Adipocyte (in vitro differentiated cells): ENCODE data around the gene TRMT2B.
"Not testable (repeated sequence)": the region's sequence is repeated elsewhere in the genome, so short reads cannot be mapped to it uniquely, and the experiment has no call there.

ENCODE experiments used
- DNase-seq: peaks from one replicate; pipeline ENCODE4 v3.0.0-alpha.2; 2015; ENCODE audit warnings: low read depth
- H3K27me3 ChIP-seq: replicated peaks from 2 replicates; pipeline ENCODE4 v1.7.0; 2013; ENCODE audit warnings: mild to moderate bottlenecking, low read length, moderate library complexity; ENCODE audit not compliant: control insufficient read depth, insufficient read depth
- H3K36me3 ChIP-seq: 2 replicates; pipeline ENCODE4 v1.7.0; 2013; ENCODE audit warnings: low read length, mild to moderate bottlenecking, moderate library complexity; ENCODE audit not compliant: control insufficient read depth, insufficient read depth, severe bottlenecking
- H3K4me1 ChIP-seq: 2 replicates; pipeline ENCODE4 v1.7.0; 2013; ENCODE audit warnings: mild to moderate bottlenecking, low read length, moderate library complexity; ENCODE audit not compliant: control insufficient read depth, insufficient read depth
- H3K4me3 ChIP-seq: 2 replicates; pipeline ENCODE4 v1.7.0; 2013; ENCODE audit warnings: mild to moderate bottlenecking, low read length, moderate library complexity
- H3K9ac ChIP-seq: 2 replicates; pipeline ENCODE4 v1.7.0; 2013; ENCODE audit warnings: mild to moderate bottlenecking, low read length, moderate library complexity
- H3K9me3 ChIP-seq: 2 replicates; pipeline ENCODE4 v1.7.0; 2013; ENCODE audit warnings: mild to moderate bottlenecking, low read length, moderate library complexity; ENCODE audit not compliant: control insufficient read depth

Gene TRMT2B

DNA sequence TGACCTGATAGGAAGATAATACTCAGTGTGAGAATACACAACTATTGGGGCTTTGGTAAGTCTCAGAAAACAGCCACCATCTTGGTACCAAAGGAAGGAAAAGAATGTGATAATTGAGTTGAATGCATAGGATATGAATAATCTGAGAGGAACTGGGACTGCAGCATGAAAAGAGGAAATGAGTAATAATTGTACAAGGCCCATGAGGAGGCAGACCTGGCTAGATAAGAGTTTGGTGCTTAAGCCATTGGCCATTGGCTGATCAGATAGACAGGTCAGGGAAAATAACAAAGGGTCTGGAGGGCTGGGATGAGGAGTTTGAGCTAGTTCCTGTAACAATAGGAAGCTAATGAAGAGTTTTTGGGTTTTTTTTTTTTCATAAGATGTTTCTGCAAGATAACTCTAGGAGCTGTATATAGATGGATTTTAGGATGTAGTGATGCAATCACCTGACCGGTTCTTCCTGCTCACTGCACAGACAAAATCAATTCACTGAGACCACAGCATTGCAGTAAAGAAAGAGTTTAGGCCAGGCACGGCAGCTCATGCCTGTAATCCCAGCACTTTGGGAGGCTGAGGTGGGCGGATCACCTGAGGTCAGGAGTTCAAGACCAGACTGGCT, 5.3 kb upstream of the TRMT2B start:
- H3K4me3 ChIP-seq, result no peak overlapping the region
- H3K27me3 ChIP-seq, result no peaks in the 10 kb centered on the region
- H3K36me3 ChIP-seq, result no peaks in the 10 kb centered on the region
- no peak overlapping the region for H3K9ac ChIP-seq
- no peaks in the 10 kb centered on the region for H3K4me1 ChIP-seq
- no peaks in the 10 kb centered on the region for H3K9me3 ChIP-seq
- no peak for DNase-seq

DNA sequence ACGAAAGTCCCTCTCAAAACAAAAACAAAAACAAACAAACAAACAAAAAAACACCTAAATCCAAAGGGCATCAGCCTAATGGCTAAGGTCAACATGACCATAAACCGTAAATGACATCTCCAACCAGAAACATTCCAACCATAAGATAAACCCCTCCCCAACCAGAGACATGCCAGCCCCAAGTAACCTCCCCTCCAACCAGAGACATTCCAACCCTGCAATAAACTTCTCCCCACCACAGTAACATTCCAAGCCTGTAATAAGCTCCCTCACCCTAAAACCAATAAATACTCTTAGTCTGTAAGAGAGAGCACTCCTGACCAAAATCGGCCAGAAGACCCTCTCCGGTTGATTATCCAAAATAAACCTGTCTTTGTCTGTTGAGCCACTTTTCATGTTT, 4.6 kb upstream of the TRMT2B start:
- not testable (repeated sequence) for H3K36me3 ChIP-seq, H3K4me1 ChIP-seq, H3K9me3 ChIP-seq, H3K4me3 ChIP-seq, H3K27me3 ChIP-seq, DNase-seq, H3K9ac ChIP-seq

- Histone ChIP-seq H3K27me3 (no peaks in the 10 kb centered on the region), H3K36me3 (no peaks in the 10 kb centered on the region), H3K4me3 (peak overlapping the region; percentile 92), H3K4me1 (no peaks in the 10 kb centered on the region), H3K9me3 (no peaks in the 10 kb centered on the region), H3K9ac (peak overlapping the region; percentile 90)
- DNase-seq, result no peak
Observed at GRCh38 chrX:101051153-101051548, 760 bp downstream of the TRMT2B start.

DNA sequence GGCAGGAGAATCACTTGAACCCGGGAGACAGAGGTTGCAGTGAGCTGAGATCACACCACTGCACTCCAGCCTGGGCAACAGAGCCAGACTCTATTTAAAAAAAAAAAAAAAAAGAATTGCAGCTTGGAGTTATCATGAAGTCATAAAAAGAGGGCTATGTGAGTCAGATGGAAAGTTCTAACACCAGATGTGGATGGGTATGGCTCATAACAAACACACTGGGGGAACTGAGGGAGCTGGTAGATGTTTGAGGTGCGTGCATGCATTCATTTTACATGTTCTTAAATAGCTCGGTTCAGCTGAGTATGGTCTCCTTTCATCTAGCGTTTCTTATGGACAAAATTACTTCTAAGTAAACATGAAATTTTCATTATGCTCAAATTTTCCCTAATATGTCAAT, 11.7 kb downstream of the TRMT2B start:
- H3K9me3 ChIP-seq, result no peaks in the 10 kb centered on the region
- DNase-seq, result no peak

GRCh38 chrX:101037231-101037630, 14.7 kb downstream of the TRMT2B start:
- DNase-seq, result no peak
- Histone ChIP-seq H3K9me3 (no peaks in the 10 kb centered on the region), H3K27me3 (no peaks in the 10 kb centered on the region), H3K36me3 (peaks cover 8% of the 10 kb centered on the region), H3K4me3 (no peak overlapping the region), H3K4me1 (no peaks in the 10 kb centered on the region), H3K9ac (no peak overlapping the region)

More for the DNA sequence above, 11.7 kb downstream of the TRMT2B start:
- H3K36me3 ChIP-seq, result peaks cover 8% of the 10 kb centered on the region
- no peak overlapping the region for H3K4me3 ChIP-seq
- H3K27me3 ChIP-seq, result no peaks in the 10 kb centered on the region
- H3K4me1 ChIP-seq, result no peaks in the 10 kb centered on the region
- H3K9ac ChIP-seq, result no peak overlapping the region

- Histone ChIP-seq H3K36me3 (peaks cover 8% of the 10 kb centered on the region), H3K9me3 (no peaks in the 10 kb centered on the region), H3K4me1 (no peaks in the 10 kb centered on the region), H3K9ac (no peak overlapping the region), H3K4me3 (no peak overlapping the region), H3K27me3 (no peaks in the 10 kb centered on the region)
- DNase-seq, result no peak
Observed at GRCh38 chrX:101029665-101030064, 22.2 kb downstream of the TRMT2B start.

DNA sequence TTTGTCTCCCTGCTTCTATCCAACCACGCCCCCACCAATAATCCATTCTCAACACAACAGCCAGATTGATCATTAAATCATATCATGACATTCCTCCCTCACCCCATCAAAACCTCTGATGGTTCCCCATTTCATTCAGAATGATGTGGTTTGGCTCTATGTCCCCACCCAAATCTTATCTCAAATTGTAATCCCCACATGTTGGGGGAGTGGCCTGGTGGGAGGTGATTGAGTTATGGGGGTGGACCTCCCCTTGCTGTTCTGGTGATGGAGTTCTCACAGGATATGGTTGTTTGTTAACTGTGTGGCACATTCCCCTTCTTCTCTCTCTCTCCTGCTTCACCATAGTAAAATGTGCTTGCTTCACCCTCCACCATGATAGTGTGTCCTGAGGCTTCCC, 23.3 kb downstream of the TRMT2B start:
- Histone ChIP-seq H3K4me1 (no peaks in the 10 kb centered on the region), H3K4me3 (no peak overlapping the region), H3K27me3 (no peaks in the 10 kb centered on the region), H3K36me3 (peaks cover 8% of the 10 kb centered on the region), H3K9ac (no peak overlapping the region), H3K9me3 (no peaks in the 10 kb centered on the region)
- DNase-seq, result no peak

DNA sequence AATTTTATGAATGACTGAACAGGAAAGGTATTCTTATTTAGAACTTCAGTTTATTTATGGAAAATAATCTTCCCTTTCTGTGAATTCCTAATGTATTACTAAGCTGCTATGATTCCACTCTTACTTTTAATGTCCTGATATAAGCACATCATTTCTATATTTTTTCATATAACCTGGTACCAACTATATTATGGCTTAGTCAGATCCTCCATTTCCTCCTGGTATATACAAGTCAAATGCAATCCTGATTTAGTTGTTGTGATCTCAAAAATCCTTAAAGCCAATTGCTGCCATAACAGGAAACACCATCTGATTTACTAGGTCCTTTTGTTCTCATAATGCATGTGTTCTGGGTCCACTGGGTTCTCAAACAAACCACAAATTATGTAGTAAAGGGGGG, 26.8 kb downstream of the TRMT2B start:
- Histone ChIP-seq H3K27me3 (peaks cover 3% of the 10 kb centered on the region), H3K9ac (no peak overlapping the region), H3K9me3 (no peaks in the 10 kb centered on the region), H3K36me3 (peaks cover 16% of the 10 kb centered on the region), H3K4me1 (no peaks in the 10 kb centered on the region), H3K4me3 (no peak overlapping the region)
- DNase-seq, result no peak

DNA sequence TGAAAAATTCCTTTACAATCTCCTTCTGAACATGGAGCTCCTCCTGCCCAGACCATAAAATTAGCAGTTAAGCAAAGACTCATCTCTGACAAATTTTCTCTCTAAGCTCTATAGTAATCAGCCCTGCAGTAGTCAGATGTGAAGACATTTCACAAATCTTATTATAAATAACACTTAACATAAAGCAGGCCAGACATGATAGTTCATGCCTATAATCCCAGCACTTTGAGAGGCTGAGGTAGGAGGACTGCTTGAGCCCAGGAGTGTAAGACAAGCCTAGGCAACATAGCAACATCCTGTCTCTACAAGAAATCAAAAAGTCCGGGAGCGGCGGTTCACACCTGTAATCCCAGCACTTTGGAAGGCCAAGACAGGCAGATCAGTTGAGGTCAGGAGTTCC, 29.9 kb downstream of the TRMT2B start:
- H3K9me3 ChIP-seq, result peaks cover 7% of the 10 kb centered on the region
- H3K27me3 ChIP-seq, result peaks cover 8% of the 10 kb centered on the region
- no peak overlapping the region for H3K9ac ChIP-seq
- no peak for DNase-seq
- H3K36me3 ChIP-seq, result peaks cover 20% of the 10 kb centered on the region
- no peaks in the 10 kb centered on the region for H3K4me1 ChIP-seq
- no peak overlapping the region for H3K4me3 ChIP-seq

DNA sequence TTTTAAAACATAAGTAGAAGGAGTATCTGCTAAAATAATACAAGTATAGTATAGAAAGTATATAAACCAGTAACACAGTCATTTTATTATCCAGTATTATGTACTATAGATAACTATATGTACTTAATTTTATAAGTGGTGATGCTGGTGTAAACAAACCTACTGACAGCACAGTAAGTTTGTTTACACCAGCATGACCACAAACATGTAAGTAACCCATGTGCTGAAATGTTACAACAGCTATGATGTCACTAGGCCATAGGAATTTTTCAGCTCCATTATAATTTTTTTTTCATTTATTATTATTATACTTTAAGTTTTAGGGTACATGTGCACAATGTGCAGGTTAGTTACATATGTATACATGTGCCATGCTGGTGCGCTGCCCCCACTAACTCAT, 39.9 kb downstream of the TRMT2B start:
- not testable (repeated sequence) for H3K27me3 ChIP-seq, H3K9ac ChIP-seq, DNase-seq, H3K4me1 ChIP-seq, H3K9me3 ChIP-seq, H3K4me3 ChIP-seq
- H3K36me3 ChIP-seq, result peaks cover 32% of the 10 kb centered on the region

DNA sequence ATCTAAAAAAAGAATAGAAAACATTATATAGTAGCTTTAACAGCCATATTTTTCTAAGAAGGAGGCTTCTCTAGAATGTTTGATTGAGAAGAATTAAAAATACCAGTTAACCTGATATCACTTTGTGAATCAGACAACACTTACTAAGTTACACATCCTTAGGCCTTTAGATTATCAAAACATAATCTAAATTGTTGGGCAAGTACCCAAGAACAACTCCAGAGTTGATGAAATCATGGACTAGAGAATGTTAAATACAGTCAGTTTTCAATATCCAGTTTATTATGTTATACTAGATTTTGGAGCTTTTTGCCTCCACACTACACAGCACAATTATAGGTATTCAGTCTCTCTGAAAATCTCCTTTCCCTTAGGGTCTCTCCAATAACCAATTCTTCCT, 42.8 kb downstream of the TRMT2B start:
- Histone ChIP-seq H3K4me3 (no peak overlapping the region), H3K9me3 (no peaks in the 10 kb centered on the region), H3K9ac (no peak overlapping the region), H3K4me1 (no peaks in the 10 kb centered on the region), H3K36me3 (peaks cover 17% of the 10 kb centered on the region), H3K27me3 (no peaks in the 10 kb centered on the region)
- peak; percentile 29 for DNase-seq

DNA sequence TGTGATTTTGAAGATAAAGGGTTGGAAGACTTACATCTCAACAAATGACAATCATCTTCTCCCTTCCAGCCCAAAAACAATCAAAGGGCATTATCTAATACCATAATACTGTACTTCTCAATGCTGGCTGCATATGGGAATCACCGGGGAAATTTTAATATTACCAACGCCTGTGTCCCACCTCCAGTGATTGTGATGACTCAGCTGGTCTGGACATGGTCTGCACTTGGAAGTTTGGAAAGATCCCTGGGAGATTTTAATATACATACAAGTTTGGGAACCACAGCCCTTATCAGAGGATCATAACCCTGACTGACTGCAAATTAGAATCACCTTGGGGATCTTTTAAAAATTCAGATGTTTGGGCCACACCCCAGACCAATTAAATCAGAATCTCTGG, 52.5 kb downstream of the TRMT2B start:
- Histone ChIP-seq H3K9ac (no peak overlapping the region), H3K4me1 (no peaks in the 10 kb centered on the region), H3K4me3 (no peak overlapping the region), H3K27me3 (no peaks in the 10 kb centered on the region), H3K36me3 (no peaks in the 10 kb centered on the region), H3K9me3 (peaks cover 12% of the 10 kb centered on the region)
- DNase-seq, result no peak
